HUES48 (cell line): ENCODE data around the gene CKMT1B.
"Not testable (repeated sequence)": the region's sequence is repeated elsewhere in the genome, so short reads cannot be mapped to it uniquely, and the experiment has no call there.

Experiments
- H3K27ac ChIP-seq: one replicate; pipeline ENCODE4 v1.7.0; 2013; ENCODE audit warnings: low read depth, low read length, inconsistent platforms
- H3K27me3 ChIP-seq: 2 replicates; pipeline ENCODE4 v1.6.1; 2013; ENCODE audit warnings: mild to moderate bottlenecking, low read length; ENCODE audit not compliant: control insufficient read depth, insufficient read depth
- H3K36me3 ChIP-seq: 2 replicates; pipeline ENCODE4 v1.6.1; 2013; ENCODE audit warnings: low read length; ENCODE audit not compliant: control insufficient read depth, insufficient read depth
- H3K4me1 ChIP-seq: 2 replicates; pipeline ENCODE4 v1.6.1; 2013; ENCODE audit warnings: mild to moderate bottlenecking, low read length; ENCODE audit not compliant: control insufficient read depth, insufficient read depth
- H3K4me3 ChIP-seq: 2 replicates; pipeline ENCODE4 v1.5.1; 2013; ENCODE audit warnings: mild to moderate bottlenecking, low read depth, low read length
- H3K9ac ChIP-seq: 2 replicates; pipeline ENCODE4 v1.6.1; 2013; ENCODE audit warnings: mild to moderate bottlenecking, low read depth, low read length, moderate library complexity
- H3K9me3 ChIP-seq: 2 replicates; pipeline ENCODE4 v1.6.1; 2013; ENCODE audit warnings: low read length; ENCODE audit not compliant: control insufficient read depth, insufficient read depth

Gene CKMT1B

GRCh38 chr15:43593328-43594190 is at the start of gene CKMT1B:
TSS of gene CKMT1B (plus strand) at chr15:43594027. CDS start at chr15:43594219, 192 bp downstream.
- not testable (repeated sequence) for H3K27ac ChIP-seq, H3K4me1 ChIP-seq, H3K4me3 ChIP-seq, H3K27me3 ChIP-seq, H3K9me3 ChIP-seq, H3K36me3 ChIP-seq, H3K9ac ChIP-seq

GRCh38 chr15:43544266-43544665 is 49.6 kb upstream of the CKMT1B start:
- no peaks in the 10 kb centered on the region for H3K4me1 ChIP-seq
- no peaks in the 10 kb centered on the region for H3K27me3 ChIP-seq
- no peak overlapping the region for H3K9ac ChIP-seq

DNA sequence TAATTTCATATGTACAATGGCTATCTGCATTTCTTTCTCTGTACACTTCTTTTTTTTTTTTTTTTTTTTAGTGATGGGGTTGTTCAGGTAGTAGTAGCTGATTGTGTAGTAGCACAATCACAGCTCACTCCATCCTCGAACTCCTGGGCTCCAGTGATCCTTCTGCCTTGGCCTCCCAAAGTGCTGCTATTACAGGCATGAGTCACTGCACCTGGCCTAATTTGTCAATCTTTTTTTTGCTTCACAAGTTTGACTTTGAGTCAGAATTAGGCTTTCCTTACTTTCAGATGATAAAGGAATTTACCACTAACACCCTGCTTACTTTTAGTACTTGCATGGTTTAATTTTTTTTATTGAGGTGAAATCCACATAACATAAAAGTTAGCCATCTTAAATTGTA is 48.4 kb upstream of the CKMT1B start:
- no peaks in the 10 kb centered on the region for H3K4me1 ChIP-seq
- H3K4me3 ChIP-seq, result no peak overlapping the region
- H3K27ac ChIP-seq, result no peak overlapping the region

More at GRCh38 chr15:43544266-43544665, 49.6 kb upstream of the CKMT1B start:
- H3K27ac ChIP-seq, result no peak overlapping the region
- no peak overlapping the region for H3K4me3 ChIP-seq
- H3K36me3 ChIP-seq, result no peaks in the 10 kb centered on the region
- H3K9me3 ChIP-seq, result peaks cover 4% of the 10 kb centered on the region; the same call in 1 of the 2 replicates

GRCh38 chr15:43547539-43547938 is 46.3 kb upstream of the CKMT1B start:
- Histone ChIP-seq H3K36me3 (no peaks in the 10 kb centered on the region), H3K9ac (no peak overlapping the region), H3K4me3 (no peak overlapping the region), H3K27me3 (no peaks in the 10 kb centered on the region), H3K27ac (no peak overlapping the region), H3K4me1 (no peaks in the 10 kb centered on the region), H3K9me3 (peaks cover 4% of the 10 kb centered on the region; the same call in 1 of the 2 replicates)

More for the DNA sequence above, 48.4 kb upstream of the CKMT1B start:
- Histone ChIP-seq H3K9ac (no peak overlapping the region), H3K27me3 (no peaks in the 10 kb centered on the region), H3K9me3 (peaks cover 4% of the 10 kb centered on the region; the same call in 1 of the 2 replicates), H3K36me3 (no peaks in the 10 kb centered on the region)

DNA sequence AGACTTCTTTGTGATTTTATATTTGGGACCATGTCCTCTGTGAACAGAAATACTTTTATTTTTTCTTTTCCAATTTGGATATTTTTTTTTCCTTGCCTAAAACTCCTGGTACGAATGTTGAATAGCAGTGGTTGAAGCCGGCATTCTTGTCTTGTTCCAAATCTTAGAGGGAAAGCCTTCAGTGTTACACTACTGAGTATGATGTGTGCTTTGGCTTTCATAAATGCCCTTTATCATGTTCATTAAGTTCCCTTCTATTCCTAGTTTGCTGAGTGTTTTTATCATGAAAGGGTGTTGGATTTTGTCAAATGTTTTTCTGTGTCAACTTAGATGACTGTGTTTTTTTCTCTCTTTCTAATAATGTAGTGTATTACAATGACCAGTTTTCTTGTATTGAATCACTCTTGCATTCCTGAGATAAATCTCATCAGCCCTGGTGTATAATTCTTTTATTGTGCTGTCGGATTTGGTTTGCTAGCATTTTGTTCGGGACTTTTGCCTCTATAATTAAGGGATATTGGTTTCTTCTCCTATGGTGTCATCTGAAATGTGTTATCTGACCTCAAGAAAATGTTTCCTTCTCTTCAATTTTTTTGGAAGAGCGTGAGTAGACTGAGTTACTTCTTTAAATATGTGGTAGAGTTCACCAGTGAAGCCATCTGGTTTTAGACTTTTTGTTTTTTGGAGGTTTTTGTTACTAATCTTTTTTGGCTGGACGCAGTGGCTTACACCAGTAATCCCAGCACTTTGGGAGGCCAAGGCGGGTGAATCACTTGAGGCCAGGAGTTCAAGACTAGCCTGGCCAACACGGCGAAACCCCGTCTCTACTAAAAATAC is 43.1 kb upstream of the CKMT1B start:
- Histone ChIP-seq H3K4me1 (no peaks in the 10 kb centered on the region), H3K9me3 (no peaks in the 10 kb centered on the region), H3K4me3 (no peak overlapping the region), H3K9ac (no peak overlapping the region), H3K27ac (no peak overlapping the region), H3K27me3 (no peaks in the 10 kb centered on the region), H3K36me3 (no peaks in the 10 kb centered on the region)

DNA sequence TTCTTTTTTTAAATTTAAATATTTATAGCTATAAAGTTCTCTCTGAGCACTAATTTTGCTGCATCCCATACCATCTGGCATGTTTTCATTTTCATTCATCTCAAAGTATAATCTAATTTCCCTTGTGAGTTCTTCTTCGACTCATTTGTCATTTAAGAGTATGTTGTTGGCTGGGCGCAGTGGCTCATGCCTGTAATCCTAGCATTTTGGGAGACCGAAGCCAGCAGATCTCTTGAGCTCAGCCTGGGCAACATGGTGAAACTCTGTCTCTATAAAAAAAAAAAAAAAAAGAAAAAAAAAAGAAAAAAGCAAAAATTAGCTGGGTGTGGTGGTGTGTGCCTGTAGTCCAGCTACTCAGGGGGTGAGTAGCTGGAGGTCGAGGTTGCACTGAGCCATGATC is 41.6 kb upstream of the CKMT1B start:
- Histone ChIP-seq H3K4me3 (no peak overlapping the region), H3K36me3 (no peaks in the 10 kb centered on the region), H3K27ac (no peak overlapping the region), H3K27me3 (no peaks in the 10 kb centered on the region), H3K4me1 (no peaks in the 10 kb centered on the region), H3K9ac (no peak overlapping the region), H3K9me3 (no peaks in the 10 kb centered on the region)

DNA sequence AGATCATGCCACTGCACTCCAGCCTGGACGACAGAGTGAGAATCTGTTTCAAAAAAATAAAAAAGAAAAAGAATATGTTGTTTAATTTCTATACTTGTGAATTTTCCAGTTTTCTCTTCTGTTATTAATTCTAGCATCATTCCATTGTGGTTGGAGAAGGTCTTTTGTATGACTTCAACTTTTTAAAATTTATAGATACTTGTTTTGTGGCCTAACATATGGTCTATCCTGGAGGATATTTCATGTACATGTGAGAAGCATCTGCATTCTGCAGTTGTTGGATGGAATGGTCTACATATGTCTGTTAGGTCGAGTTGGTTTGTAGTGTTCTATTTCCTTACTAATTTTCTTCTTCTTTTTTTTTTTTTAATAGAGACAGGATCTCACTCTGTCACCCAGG is 40.8 kb upstream of the CKMT1B start:
- H3K36me3 ChIP-seq, result no peaks in the 10 kb centered on the region
- no peaks in the 10 kb centered on the region for H3K4me1 ChIP-seq
- no peaks in the 10 kb centered on the region for H3K27me3 ChIP-seq
- H3K27ac ChIP-seq, result no peak overlapping the region
- H3K9me3 ChIP-seq, result no peaks in the 10 kb centered on the region
- H3K4me3 ChIP-seq, result no peak overlapping the region
- no peak overlapping the region for H3K9ac ChIP-seq

DNA sequence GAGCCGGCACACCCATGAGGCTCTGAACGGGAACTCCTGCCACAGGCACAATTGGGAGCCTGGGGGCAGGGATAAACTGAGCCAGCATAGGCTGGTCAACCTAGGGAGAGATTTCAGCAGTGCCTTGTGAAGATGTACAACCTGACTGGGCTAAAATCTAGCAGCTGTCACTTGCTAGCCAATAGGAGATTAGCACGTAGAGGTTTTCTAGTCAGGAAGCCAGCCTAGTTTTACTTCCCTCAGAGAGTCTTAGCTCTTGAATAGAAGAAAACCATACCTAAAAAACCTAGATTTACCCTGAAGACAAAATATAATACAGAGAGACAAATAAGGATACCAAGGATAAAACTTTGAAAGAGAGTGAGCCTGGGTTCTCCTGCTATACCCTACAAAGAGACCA is 31.1 kb upstream of the CKMT1B start:
- not testable (repeated sequence) for H3K27ac ChIP-seq, H3K4me3 ChIP-seq, H3K4me1 ChIP-seq, H3K9me3 ChIP-seq, H3K9ac ChIP-seq, H3K27me3 ChIP-seq, H3K36me3 ChIP-seq

DNA sequence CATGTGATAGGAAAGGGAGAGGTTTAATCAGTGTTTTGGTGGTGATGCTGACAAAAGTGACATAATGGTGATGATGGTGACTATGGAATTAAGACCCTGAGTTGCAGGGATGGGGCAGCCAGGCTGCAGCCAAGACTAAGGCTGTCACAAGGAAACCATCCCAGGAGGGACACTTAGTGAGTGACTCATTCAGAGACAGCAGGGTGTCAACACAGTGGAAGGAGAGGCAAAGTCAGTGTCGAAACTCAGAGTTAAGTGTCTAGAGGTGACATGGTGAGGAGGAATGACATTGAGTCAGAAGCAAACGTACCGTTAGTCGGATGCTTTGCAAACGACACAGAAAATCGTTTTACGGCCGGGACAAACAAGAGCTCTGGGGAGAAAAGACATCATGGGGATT is 30.0 kb upstream of the CKMT1B start:
- H3K9me3 ChIP-seq, H3K27me3 ChIP-seq, H3K4me1 ChIP-seq, H3K9ac ChIP-seq, H3K27ac ChIP-seq, H3K4me3 ChIP-seq, H3K36me3 ChIP-seq: not testable (repeated sequence)

- not testable (repeated sequence) for H3K9ac ChIP-seq, H3K36me3 ChIP-seq, H3K4me3 ChIP-seq, H3K27me3 ChIP-seq, H3K27ac ChIP-seq, H3K9me3 ChIP-seq, H3K4me1 ChIP-seq
These were observed 27.2 kb upstream of the CKMT1B start for GRCh38 chr15:43566615-43567014.

DNA sequence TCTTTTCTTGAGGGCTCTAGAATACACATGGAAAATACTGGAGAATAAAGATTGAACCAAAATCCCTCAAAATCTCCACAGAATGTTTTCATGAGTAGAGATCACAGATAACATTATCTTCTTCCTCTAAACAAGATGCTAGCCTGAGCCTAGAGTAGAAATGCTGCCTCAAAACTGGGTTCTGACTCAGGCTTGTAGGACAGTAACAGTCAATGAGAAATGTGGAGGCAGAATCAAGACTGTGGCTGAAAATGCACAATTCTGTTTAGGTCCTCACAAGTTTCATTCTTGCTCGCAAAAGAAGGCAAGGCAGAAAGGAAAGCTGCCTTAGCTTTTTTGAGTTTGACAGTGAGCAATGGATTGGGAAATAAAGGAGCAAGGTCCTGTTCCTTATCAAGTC is 19.2 kb upstream of the CKMT1B start:
- H3K36me3 ChIP-seq, H3K4me1 ChIP-seq, H3K9me3 ChIP-seq, H3K27me3 ChIP-seq, H3K4me3 ChIP-seq, H3K9ac ChIP-seq, H3K27ac ChIP-seq: not testable (repeated sequence)
